C1 segment of cervical spinal cord (tissue), 14 donors: ENCODE measurements around the gene ZDHHC13.
"Not testable (repeated sequence)": the region's sequence is repeated elsewhere in the genome, so short reads cannot be mapped to it uniquely, and the experiment has no call there.

ENCODE experiments used
- DNase-seq, 14 donors: peaks; one replicate each; lab custom pipeline; 2025; lab: John Stamatoyannopoulos, UW

Gene ZDHHC13

DNA sequence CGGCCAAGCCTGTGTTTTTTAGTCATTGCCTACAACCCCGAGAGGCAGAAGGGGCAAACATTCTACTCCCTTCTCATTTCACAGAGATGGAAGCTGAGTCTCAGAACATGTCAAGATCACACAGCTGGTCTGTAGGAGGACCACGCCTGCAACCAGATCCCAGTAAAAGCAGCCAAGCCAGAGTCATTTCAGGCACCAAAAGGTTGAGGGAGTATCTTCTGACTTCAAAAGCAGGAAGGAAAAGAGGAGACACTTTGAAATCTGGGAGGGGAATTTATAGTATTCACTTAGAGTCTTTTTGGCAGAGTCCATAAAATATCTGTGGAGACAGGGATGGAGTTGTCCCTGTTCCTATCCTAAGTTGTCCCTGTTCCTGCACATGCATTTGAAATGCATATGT lies 17.9 kb upstream of the ZDHHC13 start:
- no peak for DNase-seq

DNA sequence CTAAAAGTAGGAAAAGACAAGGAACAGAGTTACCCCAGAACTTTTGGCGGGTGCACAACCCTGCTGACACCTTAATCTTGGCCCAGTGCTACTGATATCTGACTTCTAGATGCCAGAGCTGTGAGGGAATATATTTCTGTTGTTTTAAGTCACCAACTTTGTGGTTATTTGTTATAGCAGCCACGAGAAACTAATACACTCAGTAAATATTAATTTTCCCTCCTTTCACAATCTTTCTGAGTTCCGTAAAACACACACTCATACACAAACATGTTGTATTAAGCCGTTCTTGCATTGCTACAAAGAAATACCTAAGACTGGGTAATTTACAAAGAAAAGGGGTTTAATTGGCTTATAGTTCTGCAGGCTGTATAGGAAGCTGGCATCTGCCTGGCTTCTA lies 16.1 kb upstream of the ZDHHC13 start:
- no peak for DNase-seq

DNA sequence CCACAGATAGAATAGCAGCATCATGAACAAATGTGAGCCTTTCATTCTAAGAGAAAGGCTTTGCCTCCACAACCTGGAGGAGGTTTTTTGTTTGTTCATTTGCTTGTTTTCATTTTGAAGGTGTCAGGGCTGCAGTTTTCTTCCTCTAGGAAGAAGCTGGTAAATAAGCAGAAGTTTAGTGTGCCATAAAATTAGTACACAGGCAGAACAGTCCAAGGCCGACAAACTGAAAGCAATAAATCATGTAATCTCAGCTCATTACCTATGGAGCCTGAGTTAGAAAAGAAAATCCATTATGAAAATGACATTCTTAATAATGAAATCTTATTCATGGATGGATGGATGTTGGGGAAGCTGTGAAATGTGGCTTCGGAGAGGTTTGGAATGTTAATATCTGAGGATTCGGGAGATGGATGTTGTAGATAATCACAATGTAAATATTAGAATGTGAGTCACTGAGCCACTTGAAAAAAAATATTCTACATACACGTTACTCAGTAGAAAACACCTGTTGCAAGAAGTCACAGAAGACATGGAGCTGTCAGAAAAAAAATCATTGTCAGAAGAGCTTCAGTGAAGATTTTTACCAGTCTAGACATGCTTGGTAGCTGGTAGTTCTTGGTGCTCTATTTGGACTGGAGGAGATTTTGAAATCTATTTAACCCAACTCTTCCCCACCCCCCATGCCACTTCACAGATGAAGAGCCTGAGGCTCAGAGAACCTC lies 15.0 kb upstream of the ZDHHC13 start:
- DNase-seq = no peak

DNA sequence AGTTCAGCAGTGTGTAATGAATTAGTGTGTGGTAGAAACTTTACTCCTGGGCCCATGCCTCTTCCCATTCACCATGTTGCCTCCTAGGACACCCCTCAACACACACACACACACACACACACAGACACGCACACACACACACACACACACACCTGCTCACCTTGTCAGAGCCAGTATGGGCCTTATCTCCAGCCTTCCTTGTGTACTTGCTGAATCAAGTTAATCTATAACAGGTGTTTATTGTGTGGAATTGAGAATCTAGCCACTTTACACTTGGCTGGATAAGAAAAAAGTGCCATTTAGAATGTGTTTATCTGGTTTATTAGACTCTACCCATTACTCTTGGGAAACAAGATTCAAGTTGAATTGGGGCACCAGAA lies 14.5 kb upstream of the ZDHHC13 start:
- DNase-seq = no peak

DNA sequence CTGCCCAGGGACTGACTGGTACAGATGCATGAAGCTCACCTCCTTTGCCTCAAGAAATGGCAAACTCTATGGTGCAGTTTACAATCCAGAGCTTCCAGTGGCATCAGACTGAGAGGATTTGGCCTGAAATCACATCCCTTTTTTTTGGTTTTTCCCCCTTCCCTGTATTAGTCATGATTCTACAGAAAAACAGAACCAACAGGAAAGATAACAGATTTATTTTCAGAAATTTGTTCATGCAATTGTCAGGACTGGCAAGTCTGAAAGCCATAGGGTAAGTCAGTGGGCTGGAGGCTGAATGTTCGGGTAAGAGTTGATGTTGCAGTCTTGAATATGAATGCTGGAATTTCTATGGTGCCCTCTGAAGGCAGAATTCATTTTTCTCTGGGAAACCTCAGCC lies 12.0 kb upstream of the ZDHHC13 start:
- DNase-seq = no peak

DNA sequence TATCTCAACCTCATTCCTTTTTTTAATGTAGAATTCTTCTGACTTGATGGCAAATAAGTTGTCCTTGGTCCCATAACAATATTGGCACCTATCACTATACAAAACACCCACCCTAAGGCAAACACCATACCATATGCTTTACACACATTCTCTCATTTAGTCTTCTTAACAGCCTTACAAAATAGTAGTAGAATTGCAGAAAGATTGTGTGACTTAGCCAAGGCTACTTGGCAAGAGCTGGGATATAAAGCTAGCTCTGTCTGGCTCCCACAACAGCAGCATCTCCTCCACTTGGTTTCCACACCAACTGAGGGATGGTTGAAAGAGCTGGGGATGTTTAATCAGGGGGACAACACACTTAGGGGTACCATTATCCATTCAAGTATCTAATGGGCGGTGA lies 9.8 kb upstream of the ZDHHC13 start:
- no peak for DNase-seq

DNA sequence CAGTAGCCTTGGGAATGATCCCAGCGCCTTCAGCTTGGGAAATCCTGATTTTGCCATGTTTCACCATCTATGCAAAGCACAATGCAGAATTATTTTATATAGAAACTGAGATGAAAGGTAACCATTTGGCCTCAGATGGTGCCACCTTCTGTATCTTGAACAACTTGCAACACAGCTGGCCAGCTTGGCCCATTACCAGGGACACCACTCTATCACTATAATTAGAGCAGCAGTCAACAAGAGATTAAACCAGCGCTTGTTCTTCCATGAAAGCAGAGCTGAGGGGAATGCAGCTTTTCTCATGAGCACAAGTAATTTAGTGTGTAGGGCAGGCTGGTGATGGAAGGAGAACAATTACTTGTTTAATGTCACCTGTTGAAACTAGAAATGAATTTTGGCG lies 6.7 kb upstream of the ZDHHC13 start:
- DNase-seq = peak in 5 of 14 donors; percentile 3 to 12 (median 9)

DNA sequence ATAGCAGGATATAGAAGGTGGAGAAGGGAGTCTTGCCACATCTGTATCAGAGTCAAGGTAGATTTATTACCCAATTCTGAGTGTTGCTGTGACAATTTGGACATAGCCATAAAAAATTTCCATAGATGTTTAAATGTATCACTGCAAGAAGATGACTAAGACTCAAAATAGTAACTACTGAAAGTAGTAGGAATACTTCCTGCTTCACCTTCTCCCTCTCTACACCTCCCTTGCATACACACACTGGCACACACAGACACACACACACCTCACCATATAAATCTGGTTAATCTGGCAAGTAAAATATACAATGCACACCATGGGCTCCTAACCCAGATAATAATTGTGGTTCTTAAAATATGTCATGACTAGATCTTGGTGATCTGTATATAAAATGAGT lies 5.2 kb upstream of the ZDHHC13 start:
- no peak for DNase-seq

DNA sequence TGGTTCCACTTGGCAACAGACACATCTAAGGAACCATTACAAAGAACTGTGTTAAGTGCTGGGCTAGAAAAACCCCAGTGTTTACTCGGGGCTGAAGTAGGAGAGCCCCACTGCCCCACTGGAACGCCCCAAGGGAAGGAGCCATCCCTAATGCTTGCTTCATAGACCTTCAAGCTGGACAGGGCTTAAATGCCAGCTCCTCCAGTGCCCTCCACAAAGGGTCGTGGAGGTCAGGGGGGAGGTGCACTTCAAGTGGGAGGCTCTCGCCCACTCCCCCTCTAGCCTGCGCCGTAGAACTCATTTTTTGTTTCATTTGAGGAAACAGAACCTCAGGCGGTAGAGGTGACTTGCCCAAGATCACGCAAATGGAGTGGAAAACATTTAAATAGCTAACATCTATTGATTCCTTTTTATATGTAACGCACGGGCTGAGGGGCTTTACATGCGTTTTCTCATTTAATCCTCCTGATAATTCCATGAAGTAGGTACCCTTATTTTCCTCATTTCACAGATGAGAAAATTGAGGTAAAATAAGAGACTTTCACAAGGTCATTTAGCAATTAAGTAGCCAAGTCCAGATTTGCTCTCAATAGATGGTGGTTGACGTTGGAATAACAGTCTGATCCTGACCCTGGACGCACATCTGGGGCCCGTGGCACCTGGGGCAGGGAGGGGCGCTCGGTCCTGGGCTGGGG lies 545 bp upstream of the ZDHHC13 start:
- no peak for DNase-seq

DNA sequence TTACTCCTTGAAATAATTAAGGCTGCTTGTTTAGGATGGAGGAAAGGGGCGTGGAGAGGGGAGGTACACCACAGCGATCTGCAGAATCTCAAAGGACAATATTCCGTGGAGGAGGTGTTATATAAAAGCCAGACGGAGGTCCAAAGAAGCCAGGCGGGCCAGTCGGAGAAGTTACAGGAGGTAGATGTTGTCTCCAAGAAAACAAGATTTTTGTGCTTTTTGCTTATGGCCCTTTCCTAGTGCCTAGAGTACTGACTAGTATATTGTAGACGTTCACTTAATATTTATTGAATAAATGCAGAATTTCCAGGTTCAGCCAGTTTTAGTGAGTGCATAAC lies 761 bp downstream of the ZDHHC13 start:
- no peak for DNase-seq

DNA sequence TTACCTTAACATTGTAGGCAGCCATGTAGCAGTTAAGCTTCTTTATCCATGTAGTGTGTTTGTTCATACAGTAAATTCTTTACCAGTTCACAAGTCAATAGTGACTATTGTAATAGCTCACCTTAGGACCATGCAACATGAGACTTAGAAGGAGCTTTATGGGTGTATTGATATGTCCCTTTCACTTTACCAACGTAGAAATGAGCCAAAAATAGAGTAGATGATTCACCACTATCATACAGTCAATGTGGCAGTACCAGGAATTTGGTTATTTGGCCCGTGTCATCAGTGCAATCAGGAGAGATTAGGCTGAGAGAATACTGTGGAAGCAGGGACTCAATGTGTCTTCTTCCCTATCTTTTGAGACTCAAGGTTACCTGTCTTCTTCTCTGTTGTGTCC lies 4.7 kb downstream of the ZDHHC13 start:
- DNase-seq = no peak

DNA sequence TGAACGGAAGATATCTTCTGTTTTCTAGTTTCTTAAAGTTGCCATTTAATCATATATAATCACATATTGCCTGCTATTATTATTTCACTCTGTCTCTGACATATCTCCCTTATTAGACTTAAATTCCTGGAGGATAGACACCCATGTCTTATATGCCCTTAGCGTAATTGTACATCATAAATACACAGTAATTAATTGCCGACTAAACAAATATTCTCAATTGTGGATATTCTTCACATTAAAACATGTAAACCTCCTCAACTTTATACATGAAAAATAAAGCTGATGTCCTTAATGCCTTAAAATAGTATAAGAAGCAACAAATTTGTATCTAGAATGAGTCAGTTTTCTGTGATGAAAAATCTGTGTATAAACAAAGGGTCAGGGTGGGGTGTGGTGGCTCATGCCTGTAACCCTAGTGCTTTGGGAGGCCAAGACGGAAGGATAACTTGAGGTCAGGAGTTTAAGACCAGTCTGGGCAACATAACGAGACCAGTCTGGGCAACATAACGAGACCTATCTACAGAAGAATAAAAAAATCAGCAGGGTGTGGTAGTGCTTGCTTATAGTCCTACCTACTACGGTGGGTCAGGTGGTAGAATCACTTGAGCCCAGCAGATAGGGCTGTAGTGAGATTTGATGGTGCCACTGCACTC lies 6.1 kb downstream of the ZDHHC13 start:
- no peak for DNase-seq

DNA sequence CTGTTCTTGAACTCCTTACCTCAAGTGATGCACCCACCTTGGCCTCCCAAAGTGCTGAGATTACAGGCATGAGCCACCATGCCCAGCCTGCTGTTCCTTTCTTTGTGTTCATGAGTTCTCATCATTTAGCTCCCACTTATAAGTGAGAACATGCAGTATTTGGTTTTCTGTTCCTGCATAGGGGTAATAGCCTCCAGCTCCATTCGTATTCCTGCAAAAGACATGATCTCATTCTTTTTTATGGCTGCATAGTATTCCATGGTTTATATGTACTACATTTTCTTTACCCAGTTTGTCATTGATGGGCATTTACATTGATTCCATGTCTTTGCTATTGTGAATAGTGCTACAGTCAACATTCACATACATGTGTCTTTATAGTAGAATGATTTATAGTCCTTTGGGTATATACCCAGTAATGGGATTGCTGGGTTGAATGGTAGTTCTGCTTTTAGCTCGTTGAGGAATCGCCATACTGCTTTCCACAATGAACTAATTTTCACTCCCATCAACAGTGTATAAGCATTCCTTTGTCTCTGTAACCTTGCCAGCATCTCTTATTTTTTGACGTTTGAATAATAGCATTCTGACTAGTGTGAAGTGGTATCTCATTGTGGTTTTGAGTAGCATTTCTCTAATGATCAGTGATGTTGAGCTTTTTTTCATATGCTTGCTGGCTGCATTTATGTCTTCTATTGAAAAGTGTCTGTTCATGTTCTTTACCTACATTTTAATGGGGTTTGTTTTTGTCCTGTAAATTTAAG lies 9.8 kb downstream of the ZDHHC13 start:
- not testable (repeated sequence) for DNase-seq

DNA sequence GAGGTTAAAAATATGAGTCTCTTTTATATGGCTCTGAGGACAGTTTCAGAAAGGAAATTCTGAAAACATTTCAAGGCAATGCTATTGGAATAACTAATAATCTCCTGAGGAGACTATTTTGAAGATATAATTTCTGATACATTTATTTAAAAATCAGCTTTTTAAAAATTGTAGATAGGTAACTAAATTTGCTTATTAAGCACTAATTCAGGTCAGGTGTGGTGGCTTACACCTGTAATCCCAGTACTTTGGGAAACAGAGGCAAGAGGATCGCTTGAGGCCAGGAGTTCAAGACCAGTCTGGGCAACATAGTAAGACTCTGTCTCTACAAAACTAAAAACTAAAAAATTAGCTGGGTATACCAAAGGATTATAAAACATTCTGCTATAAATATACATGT lies 17.0 kb downstream of the ZDHHC13 start:
- DNase-seq = no peak

DNA sequence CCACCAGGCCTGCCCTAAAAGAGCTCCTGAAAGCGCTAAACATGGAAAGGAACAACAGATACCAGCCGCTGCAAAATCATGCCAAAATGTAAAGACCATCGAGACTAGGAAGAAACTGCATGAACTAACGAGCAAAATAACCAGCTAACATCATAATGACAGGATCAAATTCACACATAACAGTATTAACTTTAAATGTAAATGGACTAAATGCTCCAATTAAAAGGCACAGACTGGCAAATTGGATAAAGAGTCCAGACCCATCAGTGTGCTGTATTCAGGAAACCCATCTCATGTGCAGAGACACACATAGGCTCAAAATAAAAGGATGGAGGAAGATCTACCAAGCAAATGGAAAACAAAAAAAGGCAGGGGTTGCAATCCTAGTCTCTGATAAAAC lies 19.9 kb downstream of the ZDHHC13 start:
- DNase-seq = not testable (repeated sequence)

DNA sequence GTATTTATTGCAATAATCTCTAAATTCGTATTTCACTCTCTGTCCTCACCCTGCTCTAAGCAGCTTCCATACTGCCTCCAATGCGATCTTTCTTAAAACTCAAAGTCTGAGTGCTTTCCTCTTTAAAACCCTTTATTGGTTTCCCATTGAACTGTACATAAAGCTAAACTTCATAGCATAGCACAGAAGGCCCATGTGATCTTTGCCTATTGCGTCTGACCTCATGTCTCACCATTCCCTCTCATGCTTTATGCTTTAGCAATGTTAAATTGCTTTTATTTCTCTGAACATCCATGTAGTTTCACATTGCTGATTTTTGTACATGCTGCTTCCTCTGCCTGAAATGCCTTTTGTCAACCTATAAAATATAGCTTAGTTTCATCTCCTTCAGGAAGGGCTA lies 28.4 kb downstream of the ZDHHC13 start:
- no peak for DNase-seq

DNA sequence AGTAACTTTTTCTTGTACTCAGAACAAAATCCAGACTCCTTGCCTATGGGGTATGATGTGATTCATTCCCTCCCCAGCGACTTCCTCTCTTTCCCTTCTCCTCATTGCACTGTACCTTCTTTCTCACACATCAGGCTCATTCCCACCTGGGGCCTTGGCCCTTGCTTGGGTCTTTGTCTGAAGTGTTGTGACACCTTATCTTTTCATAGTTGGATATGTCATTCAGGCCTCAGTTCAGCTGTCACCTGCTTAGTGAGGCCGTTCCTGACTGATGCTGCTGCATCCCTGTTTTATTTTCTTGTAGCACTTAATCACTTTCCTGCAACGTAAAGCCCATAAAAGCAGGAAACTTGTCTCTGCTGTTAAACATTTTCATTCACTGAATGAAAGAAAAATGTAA lies 39.9 kb downstream of the ZDHHC13 start:
- no peak for DNase-seq

DNA sequence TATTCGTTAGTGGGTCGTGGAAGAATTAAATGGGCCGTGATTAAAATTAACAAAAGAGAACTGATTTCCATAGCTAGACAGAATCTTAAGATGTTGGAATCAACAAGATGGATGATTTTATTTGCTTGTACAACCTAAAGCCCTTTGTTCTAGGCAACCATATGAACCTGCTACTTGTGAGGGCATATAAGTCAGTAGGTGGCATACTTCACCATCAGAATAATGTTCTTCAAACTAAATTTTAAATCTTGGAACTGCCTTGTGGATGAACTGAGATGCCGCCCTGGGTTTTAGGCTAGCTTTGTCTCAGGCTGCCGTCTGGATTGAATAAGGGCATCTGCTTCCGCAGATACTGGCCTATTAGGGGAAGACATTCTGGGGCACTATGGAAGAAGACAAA lies 43.9 kb downstream of the ZDHHC13 start:
- DNase-seq = no peak

DNA sequence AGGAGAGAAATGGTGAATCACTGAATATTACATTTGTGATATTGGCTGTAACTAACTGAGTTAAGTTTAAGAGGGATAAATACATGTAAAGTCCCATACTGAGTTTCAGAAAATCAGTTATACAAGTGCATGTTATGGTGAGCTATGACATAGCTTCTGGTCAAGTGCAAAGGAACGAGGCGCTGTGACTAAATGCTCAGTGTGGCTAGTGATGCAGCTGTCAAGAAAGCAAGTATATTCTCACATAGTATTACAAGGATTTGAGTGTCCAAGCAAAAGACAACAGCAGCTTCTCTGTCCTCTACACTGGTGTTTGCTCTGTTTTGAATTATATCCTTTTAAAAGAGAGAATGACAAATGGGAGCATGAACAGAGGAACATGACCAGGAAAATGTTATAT lies 44.7 kb downstream of the ZDHHC13 start:
- DNase-seq = no peak

DNA sequence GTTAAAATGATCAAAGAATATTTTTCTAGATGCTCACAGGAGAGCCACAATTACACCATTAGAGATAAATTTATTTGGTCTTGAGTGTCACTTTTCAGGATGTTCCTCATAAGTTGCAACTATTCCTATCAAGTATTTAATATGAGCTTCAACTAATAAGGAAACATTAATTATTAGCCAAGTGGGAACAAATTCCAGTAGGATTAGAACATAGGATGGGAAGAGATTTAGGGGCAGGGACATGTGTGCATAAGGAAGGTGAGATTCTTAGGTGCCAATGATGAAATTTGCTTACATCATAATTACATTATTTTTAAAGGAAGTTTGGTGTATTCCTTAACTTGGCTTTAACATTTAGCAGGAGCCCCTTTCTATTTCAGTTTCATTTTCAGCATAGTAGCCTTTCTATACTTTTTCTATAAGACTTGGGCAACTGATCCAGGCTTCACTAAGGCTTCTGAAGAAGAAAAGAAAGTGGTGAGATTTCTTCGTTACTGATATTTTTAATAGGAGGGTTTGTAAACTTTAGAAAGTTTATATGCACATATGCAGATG lies 46.1 kb downstream of the ZDHHC13 start:
- no peak for DNase-seq

DNA sequence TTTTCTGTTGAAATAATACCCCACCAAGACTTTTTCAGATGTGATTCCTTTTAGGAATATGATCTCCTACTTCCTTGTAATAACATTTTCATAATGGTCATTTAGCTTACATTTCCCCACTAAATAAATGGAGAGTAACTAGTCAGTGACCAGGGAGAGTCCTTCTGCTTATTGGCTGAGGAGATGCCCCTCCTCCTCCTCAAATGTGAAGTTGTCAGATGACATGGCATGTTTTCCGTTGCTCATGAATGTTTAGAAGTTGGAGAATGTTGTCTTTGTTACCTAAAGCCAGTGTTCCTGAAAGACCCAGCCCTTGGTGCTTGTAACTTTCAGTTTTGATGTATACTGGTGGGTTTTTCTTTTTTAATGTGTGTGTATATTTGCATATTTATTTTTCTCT lies 46.6 kb downstream of the ZDHHC13 start:
- DNase-seq = no peak

DNA sequence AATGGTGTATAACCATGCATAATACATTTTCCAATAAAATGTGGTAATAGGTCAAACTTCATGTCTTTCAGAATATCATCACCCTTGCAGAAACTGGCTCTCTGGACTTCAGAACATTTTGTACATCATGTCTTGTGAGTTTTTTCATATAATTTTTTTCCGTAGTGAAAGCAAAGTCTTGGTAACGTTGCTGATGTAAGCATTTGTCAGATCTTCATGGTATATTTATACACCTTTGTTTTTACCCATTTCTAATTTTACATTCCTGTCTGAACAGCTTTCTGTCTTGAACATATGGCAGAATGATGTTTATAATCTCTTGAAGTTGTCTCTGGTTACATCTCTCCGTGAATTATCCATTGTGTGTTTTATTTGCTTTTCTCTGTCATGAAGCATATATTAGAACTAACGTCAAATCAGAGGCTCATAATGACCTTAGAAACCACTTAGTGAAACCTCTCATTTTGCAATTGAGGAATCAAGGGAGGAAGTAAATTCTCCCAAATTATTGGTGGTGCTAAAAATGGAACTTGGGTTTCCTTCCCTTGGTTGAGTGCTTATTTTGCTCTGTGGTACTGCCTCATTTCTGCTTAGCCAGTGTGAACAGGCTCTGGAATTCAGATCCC lies 47.4 kb downstream of the ZDHHC13 start:
- DNase-seq = no peak
